HG02973 (cell line): Measurements from ENCODE around the gene ANKMY2.

Experiments
- ATAC-seq: cut with Tn5 transposase; IDR thresholded peaks from one replicate; pipeline ENCODE4 v1.9.1; 2021; ENCODE audit warnings: moderate library complexity; ENCODE audit not compliant: unreplicated experiment

Gene ANKMY2

GRCh38 chr7:16583834-16584233 lies 61.7 kb downstream of the ANKMY2 start:
- ATAC-seq: no peak

DNA sequence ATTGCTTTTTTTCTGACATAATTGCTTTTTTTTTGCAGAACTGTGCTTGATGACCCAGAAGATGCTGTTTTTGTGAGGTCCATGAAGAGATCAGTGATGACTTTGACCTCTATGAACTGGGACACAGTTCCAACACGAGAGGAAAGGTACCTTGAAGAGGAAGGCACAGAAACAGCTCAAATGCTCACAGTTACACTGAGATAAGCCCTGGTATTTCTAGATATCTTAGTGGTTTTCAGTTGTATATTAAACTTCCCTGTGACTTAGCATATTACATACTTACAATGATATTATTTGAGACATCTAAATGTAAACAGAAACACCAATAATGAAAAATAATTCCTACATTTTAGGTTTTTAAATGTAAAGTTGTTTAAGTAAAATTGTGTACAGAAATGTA lies 64.3 kb downstream of the ANKMY2 start:
- ATAC-seq: no peak

DNA sequence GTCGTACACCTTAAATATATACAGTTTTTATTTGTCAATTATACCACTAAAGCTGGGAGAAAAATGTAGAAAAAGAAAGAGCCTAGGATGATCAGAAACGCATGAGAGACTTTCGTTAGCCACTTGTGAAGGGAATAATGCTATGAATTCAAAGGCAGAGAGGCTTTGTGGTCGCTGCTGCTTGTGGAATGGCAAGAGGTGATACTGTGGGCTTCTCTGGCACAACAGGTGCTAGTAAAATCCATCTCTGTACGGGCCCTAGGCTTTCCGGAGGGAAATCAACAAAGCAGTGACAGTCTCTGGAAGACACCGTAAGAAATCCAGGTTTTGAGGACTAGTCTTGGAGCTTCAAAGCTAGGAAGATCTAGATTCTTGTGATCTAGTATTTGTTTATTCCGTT lies 66.3 kb downstream of the ANKMY2 start:
- ATAC-seq: no peak

DNA sequence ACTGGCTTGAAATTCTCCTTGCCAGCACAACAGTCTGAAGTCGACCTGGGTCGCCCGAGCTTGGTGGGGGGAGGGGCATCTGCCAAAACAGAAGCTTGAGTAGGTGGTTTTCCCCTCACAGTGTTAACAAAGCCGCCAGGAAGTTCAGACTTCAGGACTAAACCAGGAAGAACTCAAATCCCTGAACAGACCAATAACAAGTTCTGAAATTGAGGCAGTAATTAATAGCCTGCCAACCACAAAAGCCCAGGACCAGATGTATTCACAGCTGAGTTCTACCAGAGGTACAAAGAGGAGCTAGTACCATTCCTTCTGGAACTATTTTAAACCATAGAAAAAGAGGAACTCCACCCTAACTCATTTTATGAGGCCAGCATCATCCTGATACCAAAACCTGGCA lies 73.6 kb downstream of the ANKMY2 start:
- no peak for ATAC-seq

DNA sequence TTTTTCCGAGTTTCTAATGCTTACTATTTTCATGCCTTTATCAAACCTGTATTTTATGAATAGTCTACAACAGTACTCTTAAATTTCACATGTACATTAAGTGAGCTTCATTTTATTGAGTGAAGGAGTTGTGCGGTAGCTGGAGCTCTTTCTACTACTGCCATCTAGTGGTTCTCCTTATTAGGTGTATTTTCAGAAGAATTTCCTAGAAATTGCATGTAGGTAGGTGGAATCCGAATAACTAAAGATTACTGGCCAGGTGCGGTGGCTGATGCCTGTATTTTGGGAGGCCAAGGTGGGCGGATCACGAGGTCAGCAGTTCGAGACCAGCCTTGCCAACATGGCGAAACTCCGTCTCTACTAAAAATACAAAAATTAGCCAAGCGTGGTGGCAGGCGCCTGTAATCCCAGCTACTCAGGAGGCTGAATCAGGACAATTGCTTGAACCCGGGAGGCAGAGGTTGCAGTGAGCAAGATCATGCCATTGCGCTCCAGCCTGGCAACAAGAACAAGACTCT lies 80.6 kb downstream of the ANKMY2 start:
- ATAC-seq: peak; percentile 58

DNA sequence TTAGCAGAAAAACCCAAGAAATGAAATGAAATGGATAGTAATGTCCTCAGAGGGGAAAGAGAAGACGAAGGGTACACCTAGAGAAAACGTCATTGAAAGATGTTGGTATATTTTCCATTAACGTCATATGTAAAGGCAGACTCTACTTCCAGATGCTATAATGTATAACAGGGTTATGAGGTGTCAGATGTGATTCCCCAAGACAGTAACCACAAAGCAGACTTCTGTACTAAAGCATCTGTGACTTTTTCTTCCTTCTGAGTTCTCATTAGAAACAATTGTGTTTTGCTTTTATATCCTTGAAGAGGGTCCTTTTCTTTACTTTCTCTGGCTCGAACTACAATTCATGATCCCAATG lies 81.6 kb downstream of the ANKMY2 start:
- ATAC-seq: peak; percentile 40

DNA sequence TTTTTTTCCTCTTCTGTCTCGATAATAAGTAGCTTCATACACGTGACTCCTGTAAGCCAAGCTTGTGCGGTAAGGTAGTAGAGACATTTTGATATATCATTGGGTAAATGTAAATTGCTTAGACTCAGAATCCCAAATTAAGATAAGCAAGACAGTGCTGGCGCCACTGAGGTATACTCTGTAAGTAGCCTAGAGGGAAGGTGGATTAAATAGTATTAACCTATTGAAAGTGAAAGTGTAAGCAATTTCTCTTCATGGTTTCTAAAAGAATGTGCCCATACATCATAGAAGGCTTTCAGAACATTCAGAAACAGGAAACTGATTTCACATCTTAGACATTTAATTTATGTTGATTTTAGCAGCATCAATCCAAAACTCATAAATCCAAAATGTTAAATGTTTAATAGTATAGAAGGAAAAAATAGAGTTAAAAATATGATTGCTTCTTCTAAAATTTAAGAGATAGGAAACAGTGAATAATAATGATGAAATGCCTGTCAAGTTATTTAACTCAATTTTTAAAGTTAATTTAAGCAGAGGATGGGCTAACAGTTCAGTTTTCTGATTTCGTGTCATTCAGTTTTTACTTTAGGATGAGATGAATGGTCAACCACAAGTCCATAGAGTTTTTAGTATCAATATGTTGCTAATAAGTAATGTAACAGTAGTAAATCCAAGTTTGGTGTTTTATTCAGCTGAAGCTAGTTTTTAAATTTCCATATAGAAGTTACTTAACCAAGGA lies 82.1 kb downstream of the ANKMY2 start:
- peak; percentile 88 for ATAC-seq

GRCh38 chr7:16562456-16563220 lies 82.9 kb downstream of the ANKMY2 start:
- ATAC-seq: no peak

- ATAC-seq: no peak
Measured at GRCh38 chr7:16561943-16562342, 83.6 kb downstream of the ANKMY2 start.

DNA sequence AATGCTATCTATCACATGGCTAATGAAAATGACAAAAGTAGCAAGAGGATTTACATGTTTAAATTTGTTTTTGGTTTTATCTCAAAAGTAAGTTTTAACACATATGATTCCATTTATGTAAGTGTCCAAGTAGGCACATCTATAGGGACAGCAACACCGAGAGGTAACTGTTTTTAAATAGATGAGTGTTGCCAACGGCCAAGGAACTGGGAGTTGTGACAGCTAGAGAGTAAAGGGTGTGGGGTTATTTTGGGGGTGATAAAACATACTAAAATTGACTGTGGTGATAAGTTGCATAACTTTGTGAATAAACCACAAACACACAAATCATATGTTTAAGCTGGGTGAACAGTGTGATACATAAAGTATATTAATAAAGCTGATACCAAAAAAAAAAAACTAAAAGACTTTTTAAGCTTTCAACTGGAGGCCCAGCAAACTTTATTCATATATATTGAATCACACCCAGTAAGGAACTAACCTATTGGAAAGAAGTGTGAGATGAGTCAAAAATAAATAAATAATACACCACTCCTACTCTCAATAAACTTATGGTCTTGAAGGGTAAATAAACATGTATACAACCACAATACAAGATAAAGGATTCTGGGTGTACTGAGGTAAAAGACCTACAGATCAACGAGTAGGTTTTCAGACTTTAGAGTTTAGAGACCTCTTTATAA lies 85.9 kb downstream of the ANKMY2 start:
- no peak for ATAC-seq

GRCh38 chr7:16558761-16559302 lies 86.7 kb downstream of the ANKMY2 start:
- no peak for ATAC-seq

GRCh38 chr7:16556359-16556758 lies 89.2 kb downstream of the ANKMY2 start:
- no peak for ATAC-seq

GRCh38 chr7:16554518-16555236 lies 90.9 kb downstream of the ANKMY2 start:
- ATAC-seq: no peak

- no peak for ATAC-seq
Measured at GRCh38 chr7:16550671-16551070, 94.9 kb downstream of the ANKMY2 start.
